T follicular helper cell (primary cell): Measurements from ENCODE around the gene CIC.

Experiments used
- DNase-seq: peaks from one replicate; pipeline ENCODE4 v3.0.0-alpha.2; 2020; ENCODE audit warnings: low read depth

CIC gene

DNA sequence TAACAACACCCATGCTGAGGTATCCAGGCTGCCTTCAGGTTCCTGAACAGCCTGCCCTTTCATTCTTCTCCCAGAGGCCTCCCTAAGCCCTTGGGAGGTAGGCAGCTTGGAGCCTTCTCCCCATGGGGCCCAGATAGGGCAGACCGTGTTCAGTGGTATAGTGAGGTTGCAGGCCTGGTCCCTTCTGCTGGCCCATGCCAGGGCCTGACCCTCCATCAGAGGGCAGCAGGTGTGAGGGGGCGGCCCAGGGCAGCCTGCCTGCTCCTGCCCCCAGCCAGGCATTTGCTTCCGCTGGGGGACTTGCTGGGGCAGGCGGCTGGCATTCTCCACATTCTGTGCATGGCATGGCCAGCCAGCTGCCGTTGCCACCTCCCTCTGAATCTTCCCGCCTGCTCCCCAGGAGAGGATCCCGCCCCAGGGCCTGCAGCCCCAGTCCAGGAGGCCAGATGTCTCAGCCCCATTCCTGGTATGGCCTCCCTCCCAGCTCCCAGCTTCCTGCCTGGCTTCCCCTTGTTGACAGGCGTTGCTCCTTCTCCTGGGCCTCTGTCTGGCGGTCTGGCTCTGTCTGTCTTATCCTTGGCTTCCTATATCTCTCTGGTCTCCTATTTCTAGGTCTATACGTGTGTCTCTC lies 8.9 kb downstream of the CIC start:
- DNase-seq: no peak

DNA sequence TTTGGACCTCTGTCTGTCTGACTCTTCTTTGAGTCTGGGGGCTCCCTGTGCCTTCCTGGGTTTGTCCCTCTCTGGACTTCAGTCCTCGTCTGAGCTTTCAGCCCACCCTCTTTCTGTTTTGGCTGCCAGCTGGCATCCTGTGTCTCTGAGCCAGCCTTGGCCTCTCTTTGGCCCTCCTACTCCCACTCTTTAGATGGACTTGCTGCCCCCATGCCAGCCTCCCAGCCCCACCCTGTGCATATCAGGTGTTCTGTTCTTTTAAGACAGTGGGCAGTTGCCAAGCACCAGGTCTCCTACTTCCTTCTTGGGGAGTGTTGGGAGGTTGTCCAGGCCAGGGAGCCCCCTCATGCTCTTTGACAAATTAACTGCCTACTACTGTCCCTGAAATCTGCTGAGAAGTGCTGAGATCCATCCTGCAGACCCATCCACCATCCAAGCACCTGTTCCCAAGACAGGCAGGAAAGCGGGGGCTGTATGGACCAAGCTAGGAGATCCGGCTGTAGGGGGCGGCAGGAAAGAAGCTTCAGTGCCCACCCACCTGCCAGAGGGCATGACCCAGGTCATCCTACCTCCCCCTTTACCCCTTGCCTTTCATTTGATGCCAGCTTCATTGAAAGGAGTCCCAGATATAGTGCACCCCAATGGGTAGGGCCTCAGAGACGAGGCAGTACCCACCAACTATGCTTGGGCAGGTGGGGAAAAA lies 9.6 kb downstream of the CIC start:
- no peak for DNase-seq

DNA sequence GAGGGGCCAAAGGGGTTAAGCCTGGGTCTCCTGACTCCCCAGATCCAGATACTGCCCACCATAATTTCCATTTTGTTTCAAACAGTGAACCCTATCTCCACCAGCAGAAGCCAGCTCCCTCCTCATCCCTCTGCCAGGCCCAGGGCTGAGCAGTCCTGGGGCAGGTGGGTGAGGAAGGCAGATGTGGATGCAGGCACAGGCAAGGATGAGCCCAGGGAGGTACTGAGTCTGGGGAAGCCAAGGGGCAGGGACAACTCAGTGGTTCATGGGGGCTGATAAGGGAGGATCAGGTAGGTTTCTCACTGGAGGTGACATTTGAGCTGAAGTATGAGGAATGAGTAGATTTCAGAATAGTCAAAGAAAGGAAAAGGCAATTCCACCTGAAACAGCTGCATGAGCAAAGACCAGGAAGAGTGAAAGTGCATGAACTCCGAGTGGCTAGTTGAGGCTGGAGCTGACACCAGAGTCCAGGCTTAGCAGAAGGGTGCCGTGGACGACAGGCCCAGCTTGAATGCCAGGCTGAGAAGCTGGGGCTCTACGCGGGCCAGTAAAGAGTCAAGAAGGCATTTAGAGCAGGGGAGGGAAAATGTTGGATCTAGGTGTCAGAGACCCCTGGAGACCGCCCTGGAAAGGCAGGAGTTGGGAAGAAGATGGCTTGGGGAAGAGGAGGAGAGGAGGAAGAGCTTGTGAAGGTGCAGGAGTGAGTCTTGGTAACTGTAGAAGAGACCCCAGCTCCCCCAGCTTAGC lies 10.3 kb downstream of the CIC start:
- no peak for DNase-seq

DNA sequence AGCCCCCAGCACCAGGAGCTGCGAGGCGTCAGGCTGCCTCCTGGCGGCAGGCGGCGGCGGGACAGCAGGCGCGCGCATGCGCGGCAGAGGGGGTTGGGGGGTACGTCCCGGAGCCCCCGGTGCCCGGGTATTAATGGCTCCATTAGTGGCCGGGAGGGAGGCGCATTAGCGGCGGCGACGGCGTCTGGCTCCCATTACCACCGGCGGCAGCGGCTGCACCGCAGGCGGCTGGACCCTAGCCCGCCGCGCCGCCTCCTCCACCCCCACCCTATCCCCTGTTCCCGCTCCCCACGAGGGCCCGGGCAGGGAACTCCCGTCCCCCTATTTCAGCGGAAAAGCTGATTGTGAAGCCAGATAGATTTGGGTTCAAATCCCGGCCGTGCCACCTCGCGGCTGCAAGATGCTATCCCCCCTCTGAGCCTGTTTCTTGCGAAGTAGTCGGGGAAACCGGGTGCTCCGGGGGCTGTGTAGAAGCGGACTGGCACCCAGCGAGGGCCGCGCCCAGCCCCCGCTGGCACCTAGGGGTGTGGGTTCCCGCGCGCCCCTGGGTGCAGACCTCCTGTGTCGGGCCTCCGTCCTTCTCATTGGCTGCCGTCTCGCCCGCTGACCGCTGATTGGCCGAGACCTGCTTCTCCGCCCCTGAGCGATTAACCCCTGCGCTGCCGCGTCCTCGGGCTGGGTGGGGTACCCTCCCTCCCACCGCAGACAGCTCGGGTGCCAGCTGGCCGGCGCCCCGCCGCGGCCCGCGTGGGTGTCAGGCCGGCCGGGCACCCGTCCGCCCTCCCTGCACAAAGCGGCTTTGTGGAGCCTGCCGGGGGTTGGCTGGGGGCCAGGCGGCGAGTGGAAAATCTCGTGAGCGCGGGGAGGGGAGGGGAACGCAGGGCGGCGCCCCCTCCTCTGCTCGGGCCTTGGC lies 11.1 kb downstream of the CIC start:
- peak; percentile 80 for DNase-seq

DNA sequence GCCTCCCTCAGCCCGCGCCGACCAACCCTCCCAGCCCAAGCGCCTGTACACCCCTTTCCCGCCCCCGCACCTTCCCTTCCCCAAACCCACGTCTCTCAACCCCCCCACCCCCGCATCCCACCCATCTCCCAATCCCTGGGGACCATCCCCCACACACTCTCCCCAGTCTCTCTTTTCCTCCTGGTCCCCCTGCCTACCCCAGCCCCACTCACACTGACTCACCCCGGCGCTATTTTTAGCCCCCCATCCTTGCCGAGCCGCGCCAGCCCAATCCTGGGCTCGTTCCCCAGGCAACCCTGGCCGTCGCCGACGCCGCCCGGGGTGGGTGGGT lies 11.7 kb downstream of the CIC start:
- peak; percentile 23 for DNase-seq

DNA sequence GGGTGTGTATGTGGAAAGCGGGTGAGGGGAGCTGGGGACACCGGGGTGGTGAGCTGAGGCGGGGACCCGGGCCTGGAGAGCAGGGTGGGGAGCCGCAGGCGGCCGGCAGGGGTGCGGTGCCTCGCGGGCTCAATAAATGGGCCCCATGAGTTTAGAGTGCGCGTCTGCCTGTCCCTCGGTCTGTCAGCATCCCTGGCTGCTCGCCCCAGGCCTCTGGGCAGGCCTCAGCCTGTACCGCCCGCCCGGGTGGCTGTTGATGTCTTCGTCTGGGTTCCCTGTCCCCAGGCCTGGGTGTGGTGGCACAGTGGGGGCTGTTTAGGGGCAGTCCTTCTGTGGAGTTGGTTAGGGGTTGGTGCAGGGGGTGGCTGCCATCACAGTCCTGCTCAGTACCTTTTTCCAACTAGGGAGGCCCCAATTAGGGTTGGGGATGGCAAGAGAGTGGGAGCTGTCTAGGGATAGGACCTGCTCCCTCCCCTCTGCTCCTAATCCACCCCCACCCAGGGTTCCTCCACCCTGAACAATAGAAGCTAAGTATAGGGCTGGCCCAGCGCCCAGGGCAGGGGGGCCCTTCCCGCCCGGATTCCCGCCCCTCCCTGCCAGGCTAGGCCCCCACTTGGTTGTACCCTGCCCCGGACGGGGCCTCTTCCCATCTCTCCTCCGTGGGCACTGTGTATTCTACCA lies 12.2 kb downstream of the CIC start:
- no peak for DNase-seq

DNA sequence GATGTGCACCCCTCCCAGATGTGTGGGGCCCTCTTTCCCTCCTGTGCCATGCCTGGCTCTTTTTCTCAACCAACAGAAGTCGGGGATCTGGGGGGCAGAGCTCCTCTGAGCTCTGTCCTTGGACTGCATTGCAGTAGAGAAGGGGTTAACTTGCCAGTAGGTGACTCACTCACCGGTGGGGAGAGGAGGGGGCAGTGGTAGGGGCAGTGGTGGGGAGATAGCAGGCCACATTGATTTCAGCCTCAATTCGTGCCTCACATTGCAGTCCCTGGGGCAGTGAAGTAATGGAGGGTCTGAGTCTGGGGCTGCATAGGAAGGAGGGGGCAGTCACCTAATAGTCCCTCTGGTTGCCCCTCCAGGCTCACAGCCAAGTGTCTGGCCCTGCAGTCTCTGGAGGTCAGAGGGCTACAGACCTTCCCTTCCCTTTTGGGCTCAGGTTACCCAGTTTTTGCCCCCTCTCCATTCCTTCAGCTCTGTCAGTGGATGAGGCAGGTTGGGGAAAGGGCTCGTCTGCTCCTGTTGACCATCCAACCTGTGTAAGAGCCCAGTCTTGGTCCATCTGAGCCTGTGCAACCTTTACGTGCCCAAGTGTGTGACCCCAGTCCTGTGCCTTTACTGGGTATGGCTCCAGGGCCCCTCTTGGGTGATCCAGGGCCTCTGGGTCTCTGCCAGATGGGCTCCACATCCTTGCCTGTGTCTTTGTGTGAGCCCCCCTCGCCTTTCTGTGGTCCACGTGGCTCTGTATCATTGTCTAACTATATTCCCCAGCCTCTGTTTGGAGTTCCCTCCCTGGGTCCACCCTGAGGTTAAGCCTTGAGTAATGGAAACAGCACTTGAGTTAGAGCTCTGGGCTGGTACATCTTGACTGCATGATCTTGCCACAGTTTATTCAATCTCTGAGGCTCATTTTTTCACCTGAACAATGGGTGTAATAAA lies 13.0 kb downstream of the CIC start:
- DNase-seq: no peak

DNA sequence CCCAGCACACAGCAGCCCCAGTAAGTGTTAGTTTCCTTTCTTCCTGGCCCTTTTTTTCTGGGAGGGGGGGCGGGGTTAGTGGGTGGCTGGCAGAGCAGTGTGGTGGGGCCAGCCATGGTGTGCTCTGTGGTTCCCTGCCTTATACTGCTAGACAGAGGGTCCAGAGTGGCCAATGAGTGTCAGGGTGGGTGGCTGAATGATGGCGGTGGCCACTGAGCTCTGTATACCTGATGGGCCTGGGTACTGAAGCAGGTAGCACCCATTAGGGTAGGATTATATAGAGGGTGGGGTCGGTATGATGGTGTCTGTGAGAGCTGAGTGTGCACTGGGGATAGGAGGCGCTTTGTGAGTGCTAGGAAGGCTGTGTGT lies 13.8 kb downstream of the CIC start:
- DNase-seq: no peak

DNA sequence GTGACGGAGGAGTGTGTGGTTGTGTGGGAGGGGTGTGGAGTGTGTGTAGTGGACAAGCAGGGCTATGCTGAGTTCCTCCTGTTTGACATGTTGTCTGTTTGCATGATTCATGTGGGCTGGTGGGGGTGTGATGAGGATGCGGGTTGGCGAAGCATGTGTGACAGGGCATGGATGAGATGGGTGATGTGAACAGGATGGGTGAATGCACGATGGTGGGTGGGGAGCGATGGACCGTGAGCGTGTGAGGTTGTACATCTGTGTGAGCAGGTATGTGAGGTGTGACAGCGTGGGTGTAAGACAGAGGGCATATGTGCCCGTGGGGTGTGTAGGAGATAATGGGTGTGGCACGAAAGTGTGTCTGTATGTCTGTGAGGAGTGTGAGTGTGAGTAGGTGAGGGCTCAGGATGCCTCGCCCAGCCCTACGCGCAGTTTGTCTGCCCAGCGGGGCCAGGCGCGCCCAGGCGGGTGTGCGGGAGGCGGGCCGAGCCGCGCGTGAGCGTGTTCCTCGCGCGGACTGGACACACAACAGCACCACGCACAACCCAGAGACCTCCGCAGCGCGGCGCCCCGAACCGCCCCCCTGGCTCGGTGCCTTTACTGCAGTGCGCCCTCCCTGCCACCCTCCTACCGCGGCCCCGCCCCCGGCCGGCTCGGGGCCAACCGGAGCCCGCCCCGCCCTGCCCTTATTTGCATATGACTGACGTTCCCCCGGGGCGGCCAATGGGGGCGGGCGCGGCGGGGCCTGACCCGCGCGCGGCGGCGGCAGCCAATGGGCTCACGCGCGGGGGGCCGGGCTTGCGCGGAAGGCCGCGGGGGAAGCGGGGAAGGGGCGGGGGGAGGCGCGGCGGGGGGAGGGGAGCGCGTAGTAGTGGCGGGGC lies 14.4 kb downstream of the CIC start:
- DNase-seq: peak; percentile 96

DNA sequence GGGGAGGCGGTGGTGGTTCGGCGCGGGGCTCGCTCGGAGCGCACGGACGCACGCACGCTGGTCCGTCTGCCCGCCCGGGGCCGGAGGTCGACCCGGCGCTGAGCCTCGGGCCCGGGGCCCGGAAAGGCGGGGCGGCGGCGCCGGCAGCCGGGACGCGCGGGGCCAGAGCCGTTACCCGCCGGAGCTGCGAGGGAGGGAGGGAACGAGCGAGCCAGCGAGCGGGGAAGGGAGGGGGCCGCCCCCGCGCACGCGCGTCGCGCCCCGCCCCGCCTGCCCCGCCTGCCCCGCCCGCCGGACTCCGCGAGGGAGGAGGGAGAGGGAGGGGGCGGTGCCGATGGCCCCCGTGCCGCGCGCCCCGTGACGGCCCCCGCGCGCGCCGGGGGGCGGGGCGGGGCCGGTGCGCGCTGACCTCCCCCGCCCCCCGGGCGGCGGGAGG lies 15.0 kb downstream of the CIC start:
- peak; percentile 80 for DNase-seq

DNA sequence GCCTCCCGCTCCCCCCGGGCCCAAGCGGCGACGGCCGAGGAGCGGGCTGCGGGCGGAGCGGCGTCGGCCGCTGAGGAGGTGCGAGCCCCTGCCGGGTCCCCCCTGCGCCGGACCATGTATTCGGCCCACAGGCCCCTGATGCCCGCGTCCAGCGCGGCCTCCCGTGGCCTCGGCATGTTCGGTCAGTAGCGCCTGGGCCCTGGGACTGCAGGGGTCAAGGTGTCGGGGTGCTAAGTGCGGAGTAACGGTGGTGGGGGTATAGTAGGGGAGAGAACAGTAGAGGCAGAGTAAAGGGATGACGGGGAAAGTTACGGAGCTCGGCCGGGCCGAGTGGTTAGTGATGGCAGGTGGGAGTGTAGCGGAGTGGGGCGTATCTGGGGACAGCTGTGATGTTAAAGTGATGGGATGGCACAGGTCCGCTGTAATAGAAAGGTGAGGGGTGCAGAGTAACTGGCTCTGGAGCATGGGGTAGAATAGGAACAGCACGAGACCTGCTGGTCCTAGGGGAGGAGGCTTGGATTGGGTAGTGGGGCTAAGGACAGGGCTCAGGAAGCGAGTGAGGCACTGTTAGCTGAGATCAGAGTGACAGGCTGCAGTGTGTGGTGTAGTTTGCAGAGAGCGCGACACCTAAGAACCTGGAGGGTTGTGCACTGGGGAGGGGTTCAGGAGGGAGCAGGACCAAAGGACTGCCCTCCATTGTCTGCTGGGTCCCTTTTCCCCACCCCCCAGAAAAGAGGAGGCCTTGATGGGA lies 15.7 kb downstream of the CIC start:
- DNase-seq: no peak

DNA sequence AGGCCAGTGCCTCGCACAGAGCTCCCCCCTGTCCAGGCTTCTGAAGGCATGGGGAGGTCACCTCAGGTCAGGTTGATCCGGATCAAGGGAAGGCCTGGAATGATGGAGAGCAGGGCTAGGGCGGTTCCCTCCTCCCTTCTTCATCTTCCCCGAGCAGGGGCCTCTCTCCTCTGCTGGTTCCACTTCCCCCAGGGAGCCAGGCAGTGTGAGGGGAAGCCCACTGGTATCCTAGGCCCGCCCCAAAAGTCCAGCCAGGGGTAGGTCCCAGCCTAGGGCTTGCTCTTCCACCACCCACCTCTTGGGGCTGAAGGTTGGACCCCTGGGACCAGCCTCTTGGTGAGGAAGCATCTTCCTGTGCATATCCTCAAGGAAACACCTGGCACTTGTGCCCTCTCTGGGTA lies 16.5 kb downstream of the CIC start:
- DNase-seq: no peak

DNA sequence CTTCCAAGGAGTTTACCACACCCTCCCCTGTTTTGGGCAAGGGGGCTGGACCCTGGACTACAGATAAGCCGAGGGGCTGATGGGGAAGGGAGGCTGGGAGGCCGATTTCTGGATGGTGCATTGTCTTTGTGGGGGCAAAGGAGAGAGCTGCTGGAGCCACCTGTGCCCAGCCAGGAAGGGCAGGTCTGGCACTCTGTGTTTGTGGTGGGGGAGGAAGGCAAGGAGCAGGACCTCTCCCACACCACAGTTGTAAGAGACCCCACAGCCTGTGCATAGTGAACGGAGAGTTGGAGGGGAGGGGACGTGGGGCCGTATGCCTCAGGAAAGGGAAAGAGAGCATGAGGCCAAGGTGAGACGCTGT lies 16.9 kb downstream of the CIC start:
- no peak for DNase-seq

DNA sequence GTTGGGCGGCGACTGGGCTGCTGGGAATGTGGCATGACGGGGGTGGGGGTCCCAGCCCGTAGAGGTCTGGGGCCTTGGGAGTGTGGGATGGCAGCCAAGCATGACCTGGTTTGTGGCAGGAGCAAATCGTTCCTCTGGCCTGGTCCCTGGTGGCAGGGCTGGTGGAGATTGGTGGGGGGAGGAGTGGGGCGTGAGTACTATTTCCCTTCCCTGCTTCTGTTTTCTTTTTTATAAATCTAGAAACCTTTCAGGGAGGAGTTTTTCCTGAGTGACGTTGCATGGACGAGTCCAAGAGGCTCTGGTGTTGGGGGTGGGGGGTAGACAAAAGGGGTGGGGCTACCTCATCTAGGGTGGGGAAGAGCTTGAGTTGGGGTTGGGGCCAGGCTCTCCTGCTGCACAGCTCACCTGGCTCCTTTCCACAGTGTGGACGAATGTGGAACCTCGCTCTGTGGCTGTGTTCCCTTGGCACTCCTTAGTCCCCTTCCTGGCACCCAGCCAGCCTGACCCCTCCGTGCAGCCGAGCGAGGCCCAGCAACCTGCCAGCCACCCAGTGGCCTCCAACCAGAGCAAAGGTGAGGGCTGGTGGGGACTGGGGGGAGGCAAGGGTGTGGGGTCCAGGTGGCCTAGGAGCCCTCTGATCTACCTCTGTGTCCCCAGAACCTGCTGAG lies 17.4 kb downstream of the CIC start:
- no peak for DNase-seq

DNA sequence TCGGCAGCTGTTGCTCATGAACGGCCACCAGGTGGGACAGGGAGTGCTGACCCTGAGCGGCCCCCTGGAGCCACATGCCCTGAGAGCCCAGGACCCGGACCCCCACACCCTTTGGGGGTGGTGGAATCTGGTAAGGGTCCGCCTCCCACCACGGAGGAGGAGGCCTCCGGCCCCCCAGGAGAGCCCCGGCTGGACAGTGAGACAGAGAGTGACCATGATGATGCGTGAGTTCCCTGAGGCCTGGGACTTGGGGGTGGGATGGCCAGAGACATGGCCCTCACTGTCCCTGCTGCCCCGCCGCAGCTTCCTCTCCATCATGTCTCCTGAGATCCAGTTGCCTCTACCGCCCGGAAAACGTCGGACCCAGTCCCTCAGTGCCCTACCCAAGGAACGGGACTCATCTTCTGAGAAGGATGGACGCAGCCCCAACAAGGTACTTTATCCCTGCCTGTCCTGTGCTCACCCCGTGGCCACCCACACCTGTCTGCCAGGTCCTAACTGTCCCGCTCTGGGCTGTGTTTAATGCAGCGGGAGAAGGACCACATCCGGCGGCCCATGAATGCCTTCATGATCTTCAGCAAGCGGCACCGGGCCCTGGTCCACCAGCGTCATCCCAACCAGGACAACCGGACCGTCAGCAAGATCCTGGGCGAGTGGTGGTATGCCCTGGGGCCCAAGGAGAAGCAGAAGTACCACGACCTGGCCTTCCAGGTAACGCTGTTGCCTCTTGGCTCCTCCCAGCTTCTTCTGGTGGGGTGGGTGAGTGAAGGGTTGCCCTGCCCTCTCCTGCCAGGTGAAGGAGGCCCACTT lies 18.2 kb downstream of the CIC start:
- DNase-seq: no peak

DNA sequence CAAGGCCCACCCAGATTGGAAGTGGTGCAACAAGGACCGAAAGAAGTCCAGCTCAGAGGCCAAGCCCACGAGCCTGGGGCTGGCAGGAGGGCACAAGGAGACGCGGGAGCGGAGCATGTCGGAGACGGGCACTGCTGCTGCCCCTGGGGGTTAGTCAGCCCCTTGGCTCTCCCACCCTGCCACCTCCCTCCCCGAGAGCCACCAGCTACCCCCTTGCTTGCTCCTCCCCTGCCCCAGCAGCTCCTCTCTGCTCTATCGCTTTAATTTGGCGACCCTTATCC lies 18.7 kb downstream of the CIC start:
- no peak for DNase-seq

DNA sequence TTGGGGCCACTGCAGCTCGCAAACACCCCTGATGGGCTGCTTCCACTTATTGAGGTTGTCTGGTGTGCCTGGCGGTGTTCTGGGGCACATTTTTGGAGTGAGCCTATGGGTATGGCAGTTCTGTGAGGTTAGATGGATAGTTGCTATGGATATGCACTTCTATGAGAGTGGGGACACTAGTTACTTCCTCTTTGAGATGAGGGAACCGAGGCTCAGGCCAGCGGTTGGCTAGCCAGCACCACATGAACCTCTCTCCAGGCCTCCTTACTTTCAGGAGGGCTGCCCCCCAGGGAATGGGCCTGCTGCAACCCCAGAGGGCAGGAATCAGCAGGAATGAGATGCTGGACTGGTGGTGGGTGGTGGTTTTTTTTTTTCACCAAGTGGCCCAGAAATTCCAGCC lies 19.3 kb downstream of the CIC start:
- no peak for DNase-seq
